GM23338 (cell line): ENCODE data around the gene ZNF716. TPM values are rescaled to one million over a fixed set of nuclear protein-coding genes. Genes with fewer than 3 reads are reported as not detected.

Experiments
- ATAC-seq: fragments of 200-7000 bp; cut with Tn5 transposase; 3 replicates; pipeline ENCODE4 v1.9.1; 2020
- DNase-seq: peaks from one replicate; pipeline ENCODE4 v3.0.0-alpha.2; 2015; ENCODE audit warnings: low spot score
- H2AFZ ChIP-seq: fragments of 200-600 bp; sonication (generic); 2 replicates; pipeline ENCODE4 v1.8.0; 2016; ENCODE audit warnings: antibody characterized with exemption, mild to moderate bottlenecking, moderate library complexity
- H3F3A ChIP-seq: fragments of 200-600 bp; sonication (generic); replicated peaks from 2 replicates; pipeline ENCODE4 v1.8.0; 2017; ENCODE audit warnings: antibody characterized with exemption, mixed run types, low read depth
- H3K27ac ChIP-seq: fragments of 200-600 bp; sonication (generic); 2 replicates; pipeline ENCODE4 v1.6.1; 2016; ENCODE audit warnings: low read depth
- H3K27me3 ChIP-seq: fragments of 200-600 bp; sonication (generic); 2 replicates; pipeline ENCODE4 v1.8.0; 2016; ENCODE audit warnings: mild to moderate bottlenecking, mixed run types, moderate library complexity; ENCODE audit not compliant: insufficient read depth
- H3K36me3 ChIP-seq: fragments of 200-600 bp; sonication (generic); 2 replicates; pipeline ENCODE4 v1.8.0; 2016; ENCODE audit warnings: mild to moderate bottlenecking; ENCODE audit not compliant: insufficient read depth
- H3K4me1 ChIP-seq: fragments of 200-600 bp; sonication (generic); 2 replicates; pipeline ENCODE4 v1.8.0; 2016; ENCODE audit warnings: mild to moderate bottlenecking, moderate library complexity; ENCODE audit not compliant: insufficient read depth
- H3K4me2 ChIP-seq: fragments of 200-600 bp; sonication (generic); 2 replicates; pipeline ENCODE4 v1.7.1; 2017; ENCODE audit warnings: mixed run types
- H3K4me3 ChIP-seq: fragments of 200-600 bp; sonication (generic); 2 replicates; pipeline ENCODE4 v1.6.1; 2016; ENCODE audit warnings: mixed run types
- H3K79me2 ChIP-seq: fragments of 200-600 bp; sonication (generic); replicated peaks from 2 replicates; pipeline ENCODE4 v1.8.0; 2017; ENCODE audit warnings: mild to moderate bottlenecking; ENCODE audit not compliant: insufficient read depth
- H3K9me2 ChIP-seq: fragments of 200-600 bp; sonication (generic); 2 replicates; pipeline ENCODE4 v1.8.0; 2017; ENCODE audit not compliant: insufficient read depth
- H4K20me1 ChIP-seq: fragments of 200-600 bp; sonication (generic); replicated peaks from 2 replicates; pipeline ENCODE4 v1.8.0; 2017; ENCODE audit warnings: mild to moderate bottlenecking; ENCODE audit not compliant: insufficient read depth
- H3K27ac Mint-ChIP-seq: 2 replicates; pipeline ENCODE4 v1.8.0; 2020; ENCODE audit warnings: inconsistent platforms, mild to moderate bottlenecking, moderate library complexity, mixed read lengths
- H3K27me3 Mint-ChIP-seq: 3 replicates; pipeline ENCODE4 v1.8.0; 2022; ENCODE audit warnings: low read depth, mild to moderate bottlenecking, moderate library complexity, mixed read lengths, inconsistent platforms; ENCODE audit not compliant: insufficient read depth, poor library complexity
- H3K36me3 Mint-ChIP-seq: 3 replicates; pipeline ENCODE4 v1.8.0; 2021; ENCODE audit warnings: low read depth, mild to moderate bottlenecking, inconsistent platforms, moderate library complexity, mixed read lengths
- H3K4me1 Mint-ChIP-seq: 3 replicates; pipeline ENCODE4 v1.8.0; 2020; ENCODE audit warnings: mild to moderate bottlenecking, inconsistent platforms, mixed read lengths
- H3K4me3 Mint-ChIP-seq: 3 replicates; pipeline ENCODE4 v1.8.0; 2021; ENCODE audit warnings: moderate library complexity, mild to moderate bottlenecking, inconsistent platforms, mixed read lengths
- H3K9me3 Mint-ChIP-seq: 3 replicates; pipeline ENCODE4 v1.8.0; 2020; ENCODE audit warnings: moderate library complexity, mild to moderate bottlenecking, inconsistent platforms, mixed read lengths
- CREB1 ChIP-seq: fragments of 250-450 bp; sonication (Bioruptor Pico); IDR thresholded peaks from 2 replicates; pipeline ENCODE4 v1.5.0; 2020; ENCODE audit warnings: low read depth, mild to moderate bottlenecking, moderate library complexity
- EZH2 ChIP-seq: fragments of 200-600 bp; sonication (generic); IDR thresholded peaks from one replicate; pipeline ENCODE4 v1.8.0; 2017; ENCODE audit warnings: antibody characterized with exemption, mild to moderate bottlenecking, low read depth; ENCODE audit not compliant: unreplicated experiment
- JUNB ChIP-seq: IDR thresholded peaks from one replicate; pipeline ENCODE4 v1.6.1; 2016; ENCODE audit warnings: antibody characterized with exemption; ENCODE audit not compliant: unreplicated experiment
- NANOG ChIP-seq: IDR thresholded peaks from 2 replicates; pipeline ENCODE4 v1.6.1; 2016; ENCODE audit warnings: antibody characterized with exemption, borderline replicate concordance
- POLR2AphosphoS5 ChIP-seq: IDR thresholded peaks from 2 replicates; pipeline ENCODE4 v1.6.1; 2016; ENCODE audit warnings: antibody characterized with exemption, low read depth
- STAT1 ChIP-seq: IDR thresholded peaks from one replicate; pipeline ENCODE4 v1.6.1; 2016; ENCODE audit warnings: antibody characterized with exemption; ENCODE audit not compliant: unreplicated experiment
- ZNF114 ChIP-seq: fragments of 250-450 bp; sonication (Bioruptor Pico); IDR thresholded peaks from 2 replicates; pipeline ENCODE4 v1.5.0; 2020; ENCODE audit warnings: mild to moderate bottlenecking, moderate library complexity
- ZNF331 ChIP-seq: fragments of 250-450 bp; sonication (Bioruptor Pico); IDR thresholded peaks from 2 replicates; pipeline ENCODE4 v1.5.0; 2020; ENCODE audit warnings: low read depth, mild to moderate bottlenecking, moderate library complexity
- polyA plus RNA-seq: library from polyadenylated mRNA; unstranded; fragments of >200 nt; fragmentation: Nextera tagmentation; extraction: Ambion mirVana; gene quantifications from 2 replicates; pipeline ENCODE4 v1.2.1, GENCODE V29; 2016
- total RNA-seq: library from RNA; depleted of rRNA; stranded (reverse); fragments of >200 nt; shearing (Covaris generic); gene quantifications from 2 replicates; pipeline ENCODE4 v1.2.3, GENCODE V29; 2014
- TF ChIP-seq, protein P1 (sequence below), 2 experiments: fragments of 200-600 bp in 1 of 2; sonication (generic) in 1 of 2; conservative IDR thresholded peaks; 2 replicates each; pipeline versions ENCODE4 v1.5.1 to v1.6.1; 2016 to 2017; ENCODE audit warnings: antibody characterized with exemption in 2 of 2, low read depth in 2 of 2, mild to moderate bottlenecking in 2 of 2, moderate library complexity in 1 of 2
- TF ChIP-seq, protein P2 (sequence below): fragments of 250-450 bp; sonication (Bioruptor Pico); IDR thresholded peaks from 2 replicates; pipeline ENCODE4 v1.5.0; 2020; ENCODE audit warnings: mild to moderate bottlenecking, moderate library complexity
- TF ChIP-seq, protein P3 (sequence below): IDR thresholded peaks from one replicate; pipeline ENCODE4 v1.6.1; 2018; ENCODE audit warnings: antibody characterized with exemption; ENCODE audit not compliant: unreplicated experiment

Gene ZNF716
- total and polyA plus RNA-seq, 2 experiments from 2014 or later, result not detected

- TF ChIP-seq, protein P1, sequence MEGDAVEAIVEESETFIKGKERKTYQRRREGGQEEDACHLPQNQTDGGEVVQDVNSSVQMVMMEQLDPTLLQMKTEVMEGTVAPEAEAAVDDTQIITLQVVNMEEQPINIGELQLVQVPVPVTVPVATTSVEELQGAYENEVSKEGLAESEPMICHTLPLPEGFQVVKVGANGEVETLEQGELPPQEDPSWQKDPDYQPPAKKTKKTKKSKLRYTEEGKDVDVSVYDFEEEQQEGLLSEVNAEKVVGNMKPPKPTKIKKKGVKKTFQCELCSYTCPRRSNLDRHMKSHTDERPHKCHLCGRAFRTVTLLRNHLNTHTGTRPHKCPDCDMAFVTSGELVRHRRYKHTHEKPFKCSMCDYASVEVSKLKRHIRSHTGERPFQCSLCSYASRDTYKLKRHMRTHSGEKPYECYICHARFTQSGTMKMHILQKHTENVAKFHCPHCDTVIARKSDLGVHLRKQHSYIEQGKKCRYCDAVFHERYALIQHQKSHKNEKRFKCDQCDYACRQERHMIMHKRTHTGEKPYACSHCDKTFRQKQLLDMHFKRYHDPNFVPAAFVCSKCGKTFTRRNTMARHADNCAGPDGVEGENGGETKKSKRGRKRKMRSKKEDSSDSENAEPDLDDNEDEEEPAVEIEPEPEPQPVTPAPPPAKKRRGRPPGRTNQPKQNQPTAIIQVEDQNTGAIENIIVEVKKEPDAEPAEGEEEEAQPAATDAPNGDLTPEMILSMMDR (conservative IDR thresholded peaks at IDR 0.05; ENCODE audit: low read depth in 2 of 2), result no peak
- TF ChIP-seq NANOG, result no peak
Observed at GRCh38 chr7:57432583-57432982, 17.4 kb upstream of the ZNF716 start (continued).

DNA sequence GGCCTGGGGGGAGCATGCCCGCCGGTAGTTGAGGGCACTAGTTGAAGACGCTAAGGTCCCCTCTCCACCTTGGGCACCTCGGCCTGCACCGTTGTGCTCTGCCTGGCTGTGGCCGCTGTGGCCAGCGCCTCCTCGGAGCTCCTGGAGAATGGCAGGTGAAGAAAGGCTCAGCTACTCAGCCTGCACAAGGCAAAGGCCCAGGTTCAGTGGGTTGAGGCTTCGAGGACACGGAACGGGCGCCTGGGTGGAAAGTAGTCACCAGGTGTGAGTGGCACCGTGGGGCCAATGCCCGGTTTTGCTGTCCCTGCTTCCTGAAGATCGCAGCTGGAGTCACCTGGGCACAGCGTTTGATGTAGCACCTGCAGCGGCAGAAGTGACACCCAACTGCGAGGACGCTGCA, 12.4 kb upstream of the ZNF716 start:
- Histone ChIP-seq H3K27me3 (no peaks in the 10 kb centered on the region), H4K20me1 (no peaks in the 10 kb centered on the region), H3K27ac (no peak overlapping the region), H3K9me2 (no peaks in the 10 kb centered on the region), H2AFZ (no peak overlapping the region), H3K36me3 (peaks cover 3% of the 10 kb centered on the region; the same call in 1 of the 2 replicates), H3K4me1 (no peaks in the 10 kb centered on the region), H3K4me2 (no peak overlapping the region), H3K4me3 (no peak overlapping the region), H3F3A (no peaks in the 10 kb centered on the region), H3K79me2 (no peaks in the 10 kb centered on the region)
- Mint-ChIP-seq H3K9me3 (peaks cover 90% of the 10 kb centered on the region), H3K4me1 (no peaks in the 10 kb centered on the region), H3K36me3 (peaks cover 23% of the 10 kb centered on the region), H3K27me3 (peaks cover 2% of the 10 kb centered on the region), H3K4me3 (no peak overlapping the region), H3K27ac (no peak overlapping the region)
- DNase-seq (no peak), ATAC-seq (no peak)
- no peak for TF ChIP-seq STAT1
- TF ChIP-seq, protein P2, sequence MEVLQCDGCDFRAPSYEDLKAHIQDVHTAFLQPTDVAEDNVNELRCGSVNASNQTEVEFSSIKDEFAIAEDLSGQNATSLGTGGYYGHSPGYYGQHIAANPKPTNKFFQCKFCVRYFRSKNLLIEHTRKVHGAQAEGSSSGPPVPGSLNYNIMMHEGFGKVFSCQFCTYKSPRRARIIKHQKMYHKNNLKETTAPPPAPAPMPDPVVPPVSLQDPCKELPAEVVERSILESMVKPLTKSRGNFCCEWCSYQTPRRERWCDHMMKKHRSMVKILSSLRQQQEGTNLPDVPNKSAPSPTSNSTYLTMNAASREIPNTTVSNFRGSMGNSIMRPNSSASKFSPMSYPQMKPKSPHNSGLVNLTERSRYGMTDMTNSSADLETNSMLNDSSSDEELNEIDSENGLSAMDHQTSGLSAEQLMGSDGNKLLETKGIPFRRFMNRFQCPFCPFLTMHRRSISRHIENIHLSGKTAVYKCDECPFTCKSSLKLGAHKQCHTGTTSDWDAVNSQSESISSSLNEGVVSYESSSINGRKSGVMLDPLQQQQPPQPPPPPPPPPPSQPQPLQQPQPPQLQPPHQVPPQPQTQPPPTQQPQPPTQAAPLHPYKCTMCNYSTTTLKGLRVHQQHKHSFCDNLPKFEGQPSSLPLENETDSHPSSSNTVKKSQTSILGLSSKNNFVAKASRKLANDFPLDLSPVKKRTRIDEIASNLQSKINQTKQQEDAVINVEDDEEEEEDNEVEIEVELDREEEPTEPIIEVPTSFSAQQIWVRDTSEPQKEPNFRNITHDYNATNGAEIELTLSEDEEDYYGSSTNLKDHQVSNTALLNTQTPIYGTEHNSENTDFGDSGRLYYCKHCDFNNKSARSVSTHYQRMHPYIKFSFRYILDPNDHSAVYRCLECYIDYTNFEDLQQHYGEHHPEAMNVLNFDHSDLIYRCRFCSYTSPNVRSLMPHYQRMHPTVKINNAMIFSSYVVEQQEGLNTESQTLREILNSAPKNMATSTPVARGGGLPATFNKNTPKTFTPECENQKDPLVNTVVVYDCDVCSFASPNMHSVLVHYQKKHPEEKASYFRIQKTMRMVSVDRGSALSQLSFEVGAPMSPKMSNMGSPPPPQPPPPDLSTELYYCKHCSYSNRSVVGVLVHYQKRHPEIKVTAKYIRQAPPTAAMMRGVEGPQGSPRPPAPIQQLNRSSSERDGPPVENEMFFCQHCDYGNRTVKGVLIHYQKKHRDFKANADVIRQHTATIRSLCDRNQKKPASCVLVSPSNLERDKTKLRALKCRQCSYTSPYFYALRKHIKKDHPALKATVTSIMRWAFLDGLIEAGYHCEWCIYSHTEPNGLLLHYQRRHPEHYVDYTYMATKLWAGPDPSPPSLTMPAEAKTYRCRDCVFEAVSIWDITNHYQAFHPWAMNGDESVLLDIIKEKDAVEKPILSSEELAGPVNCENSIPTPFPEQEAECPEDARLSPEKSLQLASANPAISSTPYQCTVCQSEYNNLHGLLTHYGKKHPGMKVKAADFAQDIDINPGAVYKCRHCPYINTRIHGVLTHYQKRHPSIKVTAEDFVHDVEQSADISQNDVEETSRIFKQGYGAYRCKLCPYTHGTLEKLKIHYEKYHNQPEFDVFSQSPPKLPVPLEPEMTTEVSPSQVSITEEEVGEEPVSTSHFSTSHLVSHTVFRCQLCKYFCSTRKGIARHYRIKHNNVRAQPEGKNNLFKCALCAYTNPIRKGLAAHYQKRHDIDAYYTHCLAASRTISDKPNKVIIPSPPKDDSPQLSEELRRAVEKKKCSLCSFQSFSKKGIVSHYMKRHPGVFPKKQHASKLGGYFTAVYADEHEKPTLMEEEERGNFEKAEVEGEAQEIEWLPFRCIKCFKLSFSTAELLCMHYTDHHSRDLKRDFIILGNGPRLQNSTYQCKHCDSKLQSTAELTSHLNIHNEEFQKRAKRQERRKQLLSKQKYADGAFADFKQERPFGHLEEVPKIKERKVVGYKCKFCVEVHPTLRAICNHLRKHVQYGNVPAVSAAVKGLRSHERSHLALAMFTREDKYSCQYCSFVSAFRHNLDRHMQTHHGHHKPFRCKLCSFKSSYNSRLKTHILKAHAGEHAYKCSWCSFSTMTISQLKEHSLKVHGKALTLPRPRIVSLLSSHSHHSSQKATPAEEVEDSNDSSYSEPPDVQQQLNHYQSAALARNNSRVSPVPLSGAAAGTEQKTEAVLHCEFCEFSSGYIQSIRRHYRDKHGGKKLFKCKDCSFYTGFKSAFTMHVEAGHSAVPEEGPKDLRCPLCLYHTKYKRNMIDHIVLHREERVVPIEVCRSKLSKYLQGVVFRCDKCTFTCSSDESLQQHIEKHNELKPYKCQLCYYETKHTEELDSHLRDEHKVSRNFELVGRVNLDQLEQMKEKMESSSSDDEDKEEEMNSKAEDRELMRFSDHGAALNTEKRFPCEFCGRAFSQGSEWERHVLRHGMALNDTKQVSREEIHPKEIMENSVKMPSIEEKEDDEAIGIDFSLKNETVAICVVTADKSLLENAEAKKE (CRISPR knock-in tag), result no peak
- no peak for TF ChIP-seq NANOG
- TF ChIP-seq, protein P3, sequence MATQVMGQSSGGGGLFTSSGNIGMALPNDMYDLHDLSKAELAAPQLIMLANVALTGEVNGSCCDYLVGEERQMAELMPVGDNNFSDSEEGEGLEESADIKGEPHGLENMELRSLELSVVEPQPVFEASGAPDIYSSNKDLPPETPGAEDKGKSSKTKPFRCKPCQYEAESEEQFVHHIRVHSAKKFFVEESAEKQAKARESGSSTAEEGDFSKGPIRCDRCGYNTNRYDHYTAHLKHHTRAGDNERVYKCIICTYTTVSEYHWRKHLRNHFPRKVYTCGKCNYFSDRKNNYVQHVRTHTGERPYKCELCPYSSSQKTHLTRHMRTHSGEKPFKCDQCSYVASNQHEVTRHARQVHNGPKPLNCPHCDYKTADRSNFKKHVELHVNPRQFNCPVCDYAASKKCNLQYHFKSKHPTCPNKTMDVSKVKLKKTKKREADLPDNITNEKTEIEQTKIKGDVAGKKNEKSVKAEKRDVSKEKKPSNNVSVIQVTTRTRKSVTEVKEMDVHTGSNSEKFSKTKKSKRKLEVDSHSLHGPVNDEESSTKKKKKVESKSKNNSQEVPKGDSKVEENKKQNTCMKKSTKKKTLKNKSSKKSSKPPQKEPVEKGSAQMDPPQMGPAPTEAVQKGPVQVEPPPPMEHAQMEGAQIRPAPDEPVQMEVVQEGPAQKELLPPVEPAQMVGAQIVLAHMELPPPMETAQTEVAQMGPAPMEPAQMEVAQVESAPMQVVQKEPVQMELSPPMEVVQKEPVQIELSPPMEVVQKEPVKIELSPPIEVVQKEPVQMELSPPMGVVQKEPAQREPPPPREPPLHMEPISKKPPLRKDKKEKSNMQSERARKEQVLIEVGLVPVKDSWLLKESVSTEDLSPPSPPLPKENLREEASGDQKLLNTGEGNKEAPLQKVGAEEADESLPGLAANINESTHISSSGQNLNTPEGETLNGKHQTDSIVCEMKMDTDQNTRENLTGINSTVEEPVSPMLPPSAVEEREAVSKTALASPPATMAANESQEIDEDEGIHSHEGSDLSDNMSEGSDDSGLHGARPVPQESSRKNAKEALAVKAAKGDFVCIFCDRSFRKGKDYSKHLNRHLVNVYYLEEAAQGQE, result no peak
- TF ChIP-seq ZNF114, result no peak
- TF ChIP-seq, protein P1 (conservative IDR thresholded peaks at IDR 0.05; ENCODE audit: low read depth in 2 of 2), result no peak
- no peak for TF ChIP-seq ZNF331
- TF ChIP-seq CREB1 (CRISPR knock-in tag), result no peak
- no peak for TF ChIP-seq POLR2AphosphoS5
- no peak for TF ChIP-seq EZH2
- TF ChIP-seq JUNB, result no peak
